IMR-90 (cell line): ENCODE data around the gene MYOCD. TPM values are rescaled to one million over a fixed set of nuclear protein-coding genes. Genes with fewer than 3 reads are reported as not detected.

ENCODE experiments used
- ATAC-seq: fragments of 200-7000 bp; cut with Tn5 transposase; 2 replicates; pipeline ENCODE4 v1.9.1; 2020; ENCODE audit warnings: low read depth, mild to moderate bottlenecking, moderate library complexity
- BruUV-seq: library from RNA; stranded (reverse); fragments of 400-500 nt; replicated peaks from 2 replicates; lab custom pipeline; 2021; lab: Mats Ljungman, UMichigan
- CTCF ChIA-PET: fragments of 300-600 bp; formaldehyde crosslinking; extraction: SDS; loops from one replicate; lab custom pipeline; 2021; ENCODE audit warnings: antibody characterized with exemption; lab: Yijun Ruan, JAX
- POLR2A ChIA-PET: fragments of 300-600 bp; sonication (Branson Sonifier 250); formaldehyde crosslinking; loops from one replicate; lab custom pipeline; 2022; ENCODE audit warnings: antibody characterized with exemption; ENCODE audit not compliant: unreplicated experiment; lab: Charles Lee
- DNase-seq: peaks from one replicate; pipeline ENCODE4 v3.0.0; 2013
- H2AFZ ChIP-seq: replicated peaks from 2 replicates; pipeline ENCODE3; 2013; ENCODE audit warnings: low read length, mild to moderate bottlenecking; ENCODE audit not compliant: poor library complexity
- H2AK5ac ChIP-seq: 2 replicates; pipeline ENCODE4 v1.6.1; 2013; ENCODE audit warnings: low read depth, low read length, inconsistent platforms
- H2AK9ac ChIP-seq: replicated peaks from 2 replicates; pipeline ENCODE3; 2013; ENCODE audit warnings: mild to moderate bottlenecking, low read depth, low read length, moderate library complexity; ENCODE audit not compliant: poor library complexity
- H2BK120ac ChIP-seq: 2 replicates; pipeline ENCODE4 v1.6.1; 2013; ENCODE audit warnings: low read depth, low read length, inconsistent platforms
- H2BK15ac ChIP-seq: 3 replicates; pipeline ENCODE4 v1.6.1; 2013; ENCODE audit warnings: low read depth, low read length, inconsistent platforms
- H2BK20ac ChIP-seq: 2 replicates; pipeline ENCODE4 v1.6.1; 2013; ENCODE audit warnings: low read depth, mild to moderate bottlenecking, inconsistent platforms, low read length, moderate library complexity
- H2BK5ac ChIP-seq: 2 replicates; pipeline ENCODE4 v1.6.1; 2013; ENCODE audit warnings: mild to moderate bottlenecking, low read depth, low read length, inconsistent platforms; ENCODE audit not compliant: poor library complexity, severe bottlenecking
- H3K14ac ChIP-seq: replicated peaks from 2 replicates; pipeline ENCODE4 v1.6.1; 2013; ENCODE audit warnings: low read depth, low read length, inconsistent platforms
- H3K18ac ChIP-seq: 2 replicates; pipeline ENCODE4 v1.6.1; 2013; ENCODE audit warnings: low read depth, low read length, control low read depth
- H3K23ac ChIP-seq: 2 replicates; pipeline ENCODE4 v1.6.1; 2013; ENCODE audit warnings: low read depth, low read length, inconsistent platforms
- H3K27ac ChIP-seq: 2 replicates; pipeline ENCODE4 v1.5.1; 2013; ENCODE audit warnings: mild to moderate bottlenecking, control low read depth, low read length; ENCODE audit not compliant: insufficient read depth
- H3K27me3 ChIP-seq: 2 replicates; pipeline ENCODE4 v1.6.1; 2013; ENCODE audit warnings: low read length; ENCODE audit not compliant: control insufficient read depth, insufficient read depth
- H3K36me3 ChIP-seq: 2 replicates; pipeline ENCODE4 v1.6.1; 2013; ENCODE audit warnings: low read length, mixed read lengths; ENCODE audit not compliant: control insufficient read depth, insufficient read depth
- H3K4ac ChIP-seq: 2 replicates; pipeline ENCODE4 v1.6.1; 2013; ENCODE audit warnings: low read depth, low read length, inconsistent platforms
- H3K4me1 ChIP-seq: 2 replicates; pipeline ENCODE4 v1.6.1; 2013; ENCODE audit warnings: low read length, mixed read lengths; ENCODE audit not compliant: control insufficient read depth, insufficient read depth
- H3K4me2 ChIP-seq: 2 replicates; pipeline ENCODE4 v1.6.1; 2013; ENCODE audit warnings: low read depth, mild to moderate bottlenecking, control low read depth, low read length, moderate library complexity
- H3K4me3 ChIP-seq: 2 replicates; pipeline ENCODE4 v1.5.1; 2013; ENCODE audit warnings: low read depth, mild to moderate bottlenecking, control low read depth, low read length, moderate library complexity; ENCODE audit not compliant: insufficient read depth
- H3K56ac ChIP-seq: 2 replicates; pipeline ENCODE4 v1.6.1; 2013; ENCODE audit warnings: low read length, inconsistent platforms; ENCODE audit not compliant: insufficient read depth; ENCODE audit errors: extremely low read depth
- H3K79me1 ChIP-seq, 2 experiments: 2 replicates each; pipeline ENCODE4 v1.6.1; 2013; ENCODE audit warnings: low read length in 2 of 2, inconsistent platforms in 1 of 2, low read depth in 1 of 2
- H3K9ac ChIP-seq: 2 replicates; pipeline ENCODE4 v1.6.1; 2013; ENCODE audit warnings: low read depth, low read length, control low read depth
- H3K9me1 ChIP-seq: 2 replicates; pipeline ENCODE4 v1.6.1; 2013; ENCODE audit warnings: low read length, inconsistent platforms; ENCODE audit not compliant: insufficient read depth
- H3K9me3 ChIP-seq: 2 replicates; pipeline ENCODE4 v1.6.1; 2013; ENCODE audit warnings: low read length; ENCODE audit not compliant: control insufficient read depth, insufficient read depth
- H4K20me1 ChIP-seq: 2 replicates; pipeline ENCODE4 v1.6.1; 2013; ENCODE audit warnings: low read length, inconsistent platforms; ENCODE audit not compliant: insufficient read depth
- H4K5ac ChIP-seq: 2 replicates; pipeline ENCODE4 v1.6.1; 2013; ENCODE audit warnings: mild to moderate bottlenecking, low read depth, low read length, control low read depth
- H4K8ac ChIP-seq, 2 experiments: 2 replicates each; pipeline ENCODE4 v1.6.1; 2013; ENCODE audit warnings: low read depth in 2 of 2, low read length in 2 of 2, control low read depth in 1 of 2, inconsistent platforms in 1 of 2
- H4K91ac ChIP-seq: 2 replicates; pipeline ENCODE4 v1.6.1; 2013; ENCODE audit warnings: low read depth, low read length, inconsistent platforms; ENCODE audit not compliant: insufficient read depth
- CEBPB ChIP-seq: IDR thresholded peaks from 2 replicates; pipeline ENCODE4 v1.6.1; 2012; ENCODE audit warnings: low read depth, low read length, improper control_type of control experiment
- SMC3 ChIP-seq: fragments of 150-350 bp; IDR thresholded peaks from 2 replicates; pipeline ENCODE4 v1.6.1; 2016; ENCODE audit warnings: low read depth, mild to moderate bottlenecking, antibody characterized with exemption, low read length, moderate library complexity
- WGBS, 2 experiments: methylation state at CpG; one replicate each; pipeline versions ENCODE4 v1.1.5 to v1.1.7; 2013; ENCODE audit warnings: missing lambda C conversion rate in 2 of 2; ENCODE audit not compliant: insufficient read length in 1 of 2; ENCODE audit errors: extremely low coverage in 2 of 2; 5-methylcytosine and 5-hydroxymethylcytosine counted together
- dilution Hi-C: fragments of 300-500 bp; cut with HindIII; formaldehyde crosslinking; loops from one replicate; pipeline ENCODE4 v1.14.3; 2018; ENCODE audit warnings: low sequenced_read_pairs; ENCODE audit not compliant: unreplicated experiment
- in situ Hi-C: fragments of 300-500 bp; cut with MboI; formaldehyde crosslinking; loops from 3 replicates; pipeline ENCODE4 v1.14.3; 2019; ENCODE audit warnings: low sequenced_read_pairs, inconsistent platforms, mixed read lengths
- intact Hi-C: fragments of 100-400 bp; cut with micrococcal nuclease; formaldehyde crosslinking; loops from 2 replicates; pipeline ENCODE4 v1.10.0; 2022
- polyA plus RNA-seq, 3 experiments: library from polyadenylated mRNA; depleted of rRNA; stranded (reverse); fragments of >200 nt; gene quantifications; 2 replicates each; pipeline ENCODE4 v1.2.3, GENCODE V29; 2012; ENCODE audit warnings: low replicate concordance in 1 of 3
- total RNA-seq: library from RNA; depleted of rRNA; stranded (reverse); fragments of >200 nt; gene quantifications from 2 replicates; pipeline ENCODE4 v1.2.3, GENCODE V29; 2012

Gene MYOCD
- total and polyA plus RNA-seq, 2 of the 4 experiments (the other 2 are of a cell fraction) = 10.6 to 20.1 TPM

DNA sequence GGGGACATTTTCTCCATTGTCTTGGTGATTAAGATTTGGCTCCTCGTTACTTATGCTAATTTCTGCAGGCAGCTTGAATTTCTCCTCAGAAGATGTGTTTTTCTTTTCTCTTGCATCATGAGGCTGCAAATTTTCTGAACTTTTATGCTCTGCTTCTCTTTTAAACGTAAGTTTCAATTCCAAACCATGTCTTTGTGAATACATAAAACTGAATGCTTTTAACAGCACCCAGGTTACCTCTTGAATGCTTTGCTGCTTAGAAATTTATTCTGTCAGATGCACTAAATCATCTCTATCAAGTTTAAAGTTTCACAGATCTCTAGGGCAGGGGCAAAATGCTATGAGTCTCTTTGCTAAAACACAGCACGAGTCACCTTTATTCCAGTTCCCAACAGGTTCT is 143.0 kb downstream of the MYOCD start:
- H2BK15ac ChIP-seq = no peak overlapping the region
- no peak overlapping the region for H3K9ac ChIP-seq
- no peak overlapping the region for H3K4ac ChIP-seq
- ATAC-seq (no peak), DNase-seq (no peak)
- H4K8ac ChIP-seq = no peak overlapping the region
- H2AK9ac ChIP-seq = no peak overlapping the region
- no peaks in the 10 kb centered on the region for H3K9me1 ChIP-seq
- H3K27me3 ChIP-seq = no peaks in the 10 kb centered on the region
- no peak overlapping the region for H3K14ac ChIP-seq
- TF ChIP-seq SMC3 (no peak), CEBPB (no peak)
- 83% methylated on average over 1 of the region's 3 CpGs; no CpG with 5 or more reads in 1 of the 2 experiments for WGBS, 2 experiments
- no peak overlapping the region for H3K56ac ChIP-seq
- H2BK5ac ChIP-seq = no peak overlapping the region
- no peak overlapping the region for H4K5ac ChIP-seq
- H3K18ac ChIP-seq = no peak overlapping the region
- intact Hi-C loops (no loop called here), dilution Hi-C loops (no loop called here), in situ Hi-C loops (loop anchor here (25.0 kb wide), 1 partner anchor 104 kb away; no protein-coding TSS in a partner anchor)
- H3K9me3 ChIP-seq = peaks cover 2% of the 10 kb centered on the region
- H4K20me1 ChIP-seq = no peaks in the 10 kb centered on the region; the same call in 1 of the 2 replicates
- ChIA-PET POLR2A (no interaction called here), CTCF (no interaction called here)
- H3K23ac ChIP-seq = no peak overlapping the region
- H3K79me1 ChIP-seq = no peaks in the 10 kb centered on the region
- no peaks in the 10 kb centered on the region for H3K36me3 ChIP-seq
- H4K91ac ChIP-seq = no peak overlapping the region
- no peak overlapping the region for H2AK5ac ChIP-seq
- no peak overlapping the region for H3K27ac ChIP-seq
- no peak overlapping the region for H2AFZ ChIP-seq
- no peak overlapping the region for H2BK120ac ChIP-seq
- no peak overlapping the region for H3K4me3 ChIP-seq
- H3K4me1 ChIP-seq = no peaks in the 10 kb centered on the region
- BruUV-seq = no TSS peak
- H3K4me2 ChIP-seq = no peak overlapping the region
- H2BK20ac ChIP-seq = no peak overlapping the region
